Lung (tissue), 12 donors: ENCODE results near the gene MYO5B. TPM values are rescaled to one million over a fixed set of nuclear protein-coding genes. Genes with fewer than 3 reads are reported as not detected.
A peak's percentile ranks its signal among the peaks of the same experiment; 100 is the strongest.

Source experiments
- ATAC-seq: fragments of 200-7000 bp; cut with Tn5 transposase; one replicate; pipeline ENCODE4 v1.9.1; 2020; ENCODE audit warnings: moderate number of reproducible peaks; ENCODE audit not compliant: insufficient read depth, low FRiP score
- DNase-seq, 3 donors: peaks; one replicate each; pipeline ENCODE4 v3.0.0-alpha.2; 2013 to 2017
- H3K27ac ChIP-seq, 2 donors: one replicate each; pipeline ENCODE4 v1.5.1; 2013; ENCODE audit warnings: mild to moderate bottlenecking in 2 of 2, moderate library complexity in 2 of 2, control low read depth in 1 of 2, inconsistent platforms in 1 of 2, low read depth in 1 of 2, low read length in 1 of 2
- H3K27me3 ChIP-seq, 3 donors: one replicate each; pipeline ENCODE4 v1.5.1; 2013; ENCODE audit warnings: low read length in 2 of 3; ENCODE audit not compliant: control insufficient read depth in 3 of 3, insufficient read depth in 3 of 3
- H3K36me3 ChIP-seq, 4 donors: one replicate each; pipeline ENCODE4 v1.5.1; 2013; ENCODE audit warnings: low read length in 4 of 4, mild to moderate bottlenecking in 1 of 4, moderate library complexity in 1 of 4; ENCODE audit not compliant: control insufficient read depth in 4 of 4, insufficient read depth in 4 of 4
- H3K4me1 ChIP-seq, 5 donors: one replicate each; pipeline ENCODE4 v1.5.1; 2013; ENCODE audit warnings: low read length in 5 of 5, mild to moderate bottlenecking in 2 of 5, moderate library complexity in 1 of 5; ENCODE audit not compliant: control insufficient read depth in 5 of 5, insufficient read depth in 5 of 5
- H3K4me3 ChIP-seq: one replicate; pipeline ENCODE4 v1.5.1; 2013; ENCODE audit warnings: mild to moderate bottlenecking, control low read depth, moderate library complexity
- H3K9ac ChIP-seq, 2 donors: one replicate each; pipeline ENCODE4 v1.5.1; 2013; ENCODE audit warnings: low read length in 2 of 2, control low read depth in 1 of 2; ENCODE audit not compliant: insufficient read depth in 1 of 2
- H3K9me3 ChIP-seq, 4 donors: one replicate each; pipeline ENCODE4 v1.5.1; 2013; ENCODE audit warnings: low read length in 3 of 4, mild to moderate bottlenecking in 1 of 4, moderate library complexity in 1 of 4; ENCODE audit not compliant: control insufficient read depth in 4 of 4, insufficient read depth in 3 of 4
- CTCF ChIP-seq: IDR thresholded peaks from 2 replicates; pipeline ENCODE4 v1.5.1; 2012; ENCODE audit warnings: mild to moderate bottlenecking; ENCODE audit errors: control extremely low read depth, extremely low read depth
- WGBS, 2 donors: extraction: QIAGEN DNeasy Blood & Tissue Kit; methylation state at CpG; one replicate each; pipeline ENCODE4 v1.1.7; 2013; 5-methylcytosine and 5-hydroxymethylcytosine counted together
- polyA plus RNA-seq, 2 donors: library from polyadenylated mRNA; stranded (reverse); fragments of 200-250 nt; gene quantifications; one replicate each; pipeline ENCODE4 v1.2.1, GENCODE V29; 2013
- total RNA-seq, 2 donors: library from RNA; depleted of rRNA in 1 of 2; stranded (reverse); fragments of >200 nt in 1 of 2; gene quantifications; one replicate each; pipeline ENCODE4 v1.2.1, GENCODE V29; 2014 to 2021
- donor health status: control.
- donor health status: control.
- donor health status: Bipolar disorder and iron deficiency.
- donor health status: healthy.
- donor health status: DM: yes; HTN: yes; CAD: no.

MYO5B gene
- total and polyA plus RNA-seq, 4 donors, result 9.7 to 25.6 (median 19.7) TPM

DNA sequence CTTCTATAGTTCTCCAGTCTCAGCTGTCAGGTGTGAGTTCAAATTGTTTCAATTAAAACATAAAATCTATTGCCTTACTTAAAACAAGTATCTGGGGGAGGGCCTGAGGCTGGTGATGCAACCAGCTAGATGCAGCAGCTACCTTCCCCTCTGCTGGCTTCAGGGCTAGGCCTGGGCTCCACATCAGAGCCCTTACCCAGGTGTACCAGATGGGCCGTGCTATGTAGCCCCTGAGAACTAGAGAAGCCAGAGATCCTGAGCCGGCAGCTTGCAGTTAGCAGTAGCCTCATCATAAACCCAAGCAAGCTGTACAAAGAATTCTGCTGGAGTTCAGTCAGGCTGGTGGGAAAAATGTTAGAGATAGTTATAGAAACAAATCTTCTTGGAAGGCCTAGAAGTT lies 284.0 kb downstream of the MYO5B start:
- Histone ChIP-seq H3K27ac (no peak overlapping the region), H3K4me3 (no peak overlapping the region), H3K27me3 (no peaks in the 10 kb centered on the region), H3K36me3 (no peaks in the 10 kb centered on the region), H3K9ac (no peak overlapping the region), H3K9me3 (no peaks in the 10 kb centered on the region), H3K4me1 (no peaks in the 10 kb centered on the region)
- WGBS, 2 donors, result 84 to 85% methylated on average over 2 of the region's 2 CpGs
- no peak for TF ChIP-seq CTCF
- DNase-seq (no peak), ATAC-seq (no peak)

- no peak for TF ChIP-seq CTCF
- Histone ChIP-seq H3K9ac (no peak overlapping the region), H3K27me3 (no peaks in the 10 kb centered on the region), H3K9me3 (peaks cover 0 to 4% (median 0%) of the 10 kb centered on the region in 4 donors), H3K4me3 (no peak overlapping the region), H3K36me3 (no peaks in the 10 kb centered on the region), H3K4me1 (no peaks in the 10 kb centered on the region), H3K27ac (no peak overlapping the region)
- DNase-seq (no peak), ATAC-seq (no peak)
- 78 to 91% methylated on average over 5 of the region's 5 CpGs for whole genome bisulfite sequencing, 2 donors
Measured at GRCh38 chr18:49910019-49910418, 284.9 kb downstream of the MYO5B start.

- WGBS, 2 donors, result 67 to 80% methylated on average over 3 of the region's 3 CpGs
- no peak for ATAC-seq
Measured at GRCh38 chr18:49907346-49907929, 287.5 kb downstream of the MYO5B start.

More at GRCh38 chr18:49907346-49907929, 287.5 kb downstream of the MYO5B start:
- Histone ChIP-seq H3K27me3 (no peaks in the 10 kb centered on the region), H3K27ac (no peak overlapping the region), H3K9ac (no peak overlapping the region), H3K4me3 (no peak overlapping the region), H3K4me1 (no peaks in the 10 kb centered on the region), H3K9me3 (peaks cover 0 to 4% (median 0%) of the 10 kb centered on the region in 4 donors), H3K36me3 (peaks cover 0 to 2% (median 0%) of the 10 kb centered on the region in 4 donors)
- no peak for TF ChIP-seq CTCF
- DNase-seq, result peak in 2 of 3 donors; percentile 55 to 56
